Bronchial epithelial cell (primary cell): ENCODE results near the gene DDX55. TPM values are rescaled to one million over a fixed set of nuclear protein-coding genes. Genes with fewer than 3 reads are reported as not detected.
"Not testable (repeated sequence)": the region's sequence is repeated elsewhere in the genome, so short reads cannot be mapped to it uniquely, and the experiment has no call there.

ENCODE experiments used
- DNase-seq: peaks from one replicate; pipeline ENCODE4 v3.0.0-alpha.2; 2010; ENCODE audit warnings: low read depth
- FAIRE-seq: peaks from 2 replicates; lab custom pipeline; 2011; peaks lifted over from hg19 to GRCh38; lab: Jason Lieb, UNC
- H3K27me3 ChIP-seq: 2 replicates; pipeline ENCODE4 v1.5.1; 2011; ENCODE audit warnings: low read length; ENCODE audit not compliant: control insufficient read depth, insufficient read depth
- H3K36me3 ChIP-seq: 2 replicates; pipeline ENCODE4 v1.5.1; 2011; ENCODE audit warnings: low read length; ENCODE audit not compliant: control insufficient read depth, insufficient read depth
- H3K4me3 ChIP-seq: 2 replicates; pipeline ENCODE4 v1.5.1; 2011; ENCODE audit warnings: mild to moderate bottlenecking, low read depth, low read length, control low read depth
- CTCF ChIP-seq: IDR thresholded peaks from 2 replicates; pipeline ENCODE4 v1.5.1; 2011; ENCODE audit warnings: mild to moderate bottlenecking, moderate library complexity, low read length, control low read depth, inconsistent platforms; ENCODE audit not compliant: insufficient read depth, severe bottlenecking
- total RNA-seq: library from RNA; depleted of rRNA; stranded (reverse); fragments of >200 nt; gene quantifications from 2 replicates; pipeline ENCODE4 v1.2.1, GENCODE V29; 2014

The DDX55 gene
- total RNA-seq, 1 donor from 2014 or later, result 23.4 TPM

GRCh38 chr12:123595729-123596128 lies 6.2 kb upstream of the DDX55 start:
- H3K36me3 ChIP-seq, result peaks cover 8% of the 10 kb centered on the region
- no peaks in the 10 kb centered on the region for H3K27me3 ChIP-seq
- no peak for FAIRE-seq
- TF ChIP-seq CTCF, result no peak
- no peak overlapping the region for H3K4me3 ChIP-seq
- DNase-seq, result no peak

GRCh38 chr12:123597100-123597499 lies 4.8 kb upstream of the DDX55 start:
- DNase-seq, result no peak
- Histone ChIP-seq H3K36me3 (peaks cover 8% of the 10 kb centered on the region), H3K4me3 (no peak overlapping the region), H3K27me3 (no peaks in the 10 kb centered on the region)
- TF ChIP-seq CTCF, result no peak
- FAIRE-seq, result no peak

- Histone ChIP-seq H3K27me3 (no peaks in the 10 kb centered on the region), H3K36me3 (peaks cover 6% of the 10 kb centered on the region), H3K4me3 (no peak overlapping the region)
- no peak for TF ChIP-seq CTCF
- DNase-seq (no peak), FAIRE-seq (no peak)
Observed at GRCh38 chr12:123598522-123598921, 3.4 kb upstream of the DDX55 start.

- TF ChIP-seq CTCF, result no peak
- no peaks in the 10 kb centered on the region for H3K27me3 ChIP-seq
- peaks cover 7% of the 10 kb centered on the region for H3K36me3 ChIP-seq
- DNase-seq (no peak), FAIRE-seq (no peak)
- no peak overlapping the region for H3K4me3 ChIP-seq
Observed at GRCh38 chr12:123599310-123599709, 2.6 kb upstream of the DDX55 start.

- Histone ChIP-seq H3K36me3 (peaks cover 8% of the 10 kb centered on the region), H3K27me3 (no peaks in the 10 kb centered on the region), H3K4me3 (no peak overlapping the region)
- DNase-seq (no peak), FAIRE-seq (no peak)
- no peak for TF ChIP-seq CTCF
Observed at GRCh38 chr12:123599721-123600120, 2.2 kb upstream of the DDX55 start.

GRCh38 chr12:123602651-123603195 lies 824 bp downstream of the DDX55 start:
- DNase-seq (no peak), FAIRE-seq (no peak)
- H3K27me3 ChIP-seq, result no peaks in the 10 kb centered on the region
- H3K4me3 ChIP-seq, result peak overlapping the region; percentile 100
- peaks cover 16% of the 10 kb centered on the region for H3K36me3 ChIP-seq
- TF ChIP-seq CTCF, result no peak

- not testable (repeated sequence) for H3K27me3 ChIP-seq, H3K4me3 ChIP-seq, FAIRE-seq, DNase-seq
- peaks cover 20% of the 10 kb centered on the region for H3K36me3 ChIP-seq
Observed at GRCh38 chr12:123603495-123603894, 1.6 kb downstream of the DDX55 start.
